ENCODE results near the gene PRRT3. TPM values are rescaled to one million over a fixed set of nuclear protein-coding genes. Genes with fewer than 3 reads are reported as not detected.

The PRRT3 gene
- total RNA-seq, 1 experiment from 2014 or later, result 19.5 TPM

DNA sequence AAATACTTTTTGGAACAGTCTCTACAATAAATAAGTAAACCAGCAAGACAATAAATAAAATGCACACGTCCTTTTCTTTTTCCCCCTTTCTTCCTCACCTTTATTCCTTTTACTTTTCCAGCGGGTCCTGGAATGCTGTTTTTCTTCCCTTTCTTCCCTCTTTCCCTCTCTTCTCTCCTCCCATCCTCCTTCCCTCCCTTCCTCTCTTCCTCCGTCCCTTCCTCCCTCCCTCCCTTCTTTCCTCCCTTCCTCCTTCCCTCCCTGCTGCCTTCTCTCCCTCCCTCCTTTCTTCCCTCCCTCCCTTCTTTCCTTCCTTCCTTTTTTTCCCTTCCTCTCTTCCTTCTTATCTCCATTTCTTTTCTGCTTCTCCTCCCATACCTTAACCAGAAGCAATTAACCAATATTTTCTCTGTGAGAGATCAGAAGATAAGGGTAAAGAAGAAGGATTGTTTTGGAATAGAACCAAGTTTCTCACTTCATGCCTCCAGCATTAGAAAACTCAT lies 52.9 kb downstream of the PRRT3 start:
- WGBS (ENCODE audit: extremely low coverage, insufficient read length, low lambda C conversion rate), result no CpG with 5 or more reads among the region's 3 CpGs
- H3T11ph ChIP-seq (ENCODE audit: low read length), result no peak overlapping the region
- H2BK120ac ChIP-seq (ENCODE audit: low read depth, low read length, poor library complexity, severe bottlenecking), result no peak overlapping the region
- H2AFZ ChIP-seq (ENCODE audit: low read length), result no peak overlapping the region
- DNase-seq, result no peak
- H4K20me1 ChIP-seq (ENCODE audit: control insufficient read depth, insufficient read depth, insufficient read length), result no peaks in the 10 kb centered on the region
- H3K27me3 ChIP-seq (ENCODE audit: insufficient read depth, low read length), result no peaks in the 10 kb centered on the region
- H3K14ac ChIP-seq (ENCODE audit: insufficient read depth, low read length), result no peak overlapping the region
- no peak overlapping the region for H2BK20ac ChIP-seq (ENCODE audit: low read depth, low read length, poor library complexity, severe bottlenecking)
- H4K91ac ChIP-seq (ENCODE audit: insufficient read length, low read depth, low read length), result no peak overlapping the region
- no peak overlapping the region for H2AK5ac ChIP-seq (ENCODE audit: insufficient read length, low read length)
- H3K79me2 ChIP-seq (ENCODE audit: insufficient read depth, low read length), result no peaks in the 10 kb centered on the region
- TF ChIP-seq, protein P1, sequence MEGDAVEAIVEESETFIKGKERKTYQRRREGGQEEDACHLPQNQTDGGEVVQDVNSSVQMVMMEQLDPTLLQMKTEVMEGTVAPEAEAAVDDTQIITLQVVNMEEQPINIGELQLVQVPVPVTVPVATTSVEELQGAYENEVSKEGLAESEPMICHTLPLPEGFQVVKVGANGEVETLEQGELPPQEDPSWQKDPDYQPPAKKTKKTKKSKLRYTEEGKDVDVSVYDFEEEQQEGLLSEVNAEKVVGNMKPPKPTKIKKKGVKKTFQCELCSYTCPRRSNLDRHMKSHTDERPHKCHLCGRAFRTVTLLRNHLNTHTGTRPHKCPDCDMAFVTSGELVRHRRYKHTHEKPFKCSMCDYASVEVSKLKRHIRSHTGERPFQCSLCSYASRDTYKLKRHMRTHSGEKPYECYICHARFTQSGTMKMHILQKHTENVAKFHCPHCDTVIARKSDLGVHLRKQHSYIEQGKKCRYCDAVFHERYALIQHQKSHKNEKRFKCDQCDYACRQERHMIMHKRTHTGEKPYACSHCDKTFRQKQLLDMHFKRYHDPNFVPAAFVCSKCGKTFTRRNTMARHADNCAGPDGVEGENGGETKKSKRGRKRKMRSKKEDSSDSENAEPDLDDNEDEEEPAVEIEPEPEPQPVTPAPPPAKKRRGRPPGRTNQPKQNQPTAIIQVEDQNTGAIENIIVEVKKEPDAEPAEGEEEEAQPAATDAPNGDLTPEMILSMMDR (conservative IDR thresholded peaks at IDR 0.05), result no peak
- H4K8ac ChIP-seq (replicated peaks; ENCODE audit: insufficient read length, low read depth, low read length), result no peak overlapping the region
- H3K27ac Mint-ChIP-seq, result no peak overlapping the region
- no peaks in the 10 kb centered on the region for H3K23me2 ChIP-seq (ENCODE audit: insufficient read length, low read depth, low read length, poor library complexity, severe bottlenecking)
- H3K27ac ChIP-seq (ENCODE audit: insufficient read length, low read depth, low read length), result no peak overlapping the region
- H3K4me1 Mint-ChIP-seq, result peaks cover 15 to 27% of the 10 kb centered on the region in 2 experiments
- no peak overlapping the region for H2BK12ac ChIP-seq (ENCODE audit: insufficient read length, low read depth, low read length)
- H3K9ac ChIP-seq (ENCODE audit: extremely low read depth, insufficient read length, low read length), result no peak overlapping the region
- no peak overlapping the region for H3K18ac ChIP-seq (ENCODE audit: insufficient read length, low read depth, low read length)
- no peaks in the 10 kb centered on the region for H3K79me1 ChIP-seq (ENCODE audit: insufficient read depth, low read depth, low read length, poor library complexity, severe bottlenecking)
- no peaks in the 10 kb centered on the region for H3K27me3 Mint-ChIP-seq (ENCODE audit: low read depth)
- no peak overlapping the region for H2BK5ac ChIP-seq (ENCODE audit: insufficient read length, low read length)
- no peaks in the 10 kb centered on the region; the same call in 1 of the 2 replicates for H3K4me1 ChIP-seq (ENCODE audit: insufficient read depth, low read length)
- H4K5ac ChIP-seq (ENCODE audit: insufficient read length, low read depth, low read length), result no peak overlapping the region
- peaks cover 3% of the 10 kb centered on the region in 3 experiments; a peak in 4 of 7 replicates for H3K36me3 Mint-ChIP-seq (ENCODE audit: insufficient read depth in 1 of 3, low read depth in 3 of 3)
- H3K9me3 ChIP-seq (ENCODE audit: control insufficient read depth, low read depth, low read length), result no peaks in the 10 kb centered on the region
- H3K56ac ChIP-seq (ENCODE audit: insufficient read length, low read depth, low read length), result no peak overlapping the region
- H2BK15ac ChIP-seq (ENCODE audit: low read depth, low read length), result no peak overlapping the region
- no peak overlapping the region for H3K4ac ChIP-seq (ENCODE audit: low read depth, low read length)
- no peak overlapping the region; a peak in 1 of 5 replicates for H3K4me3 Mint-ChIP-seq
- H3K9me3 Mint-ChIP-seq, result no peaks in the 10 kb centered on the region
- no peak overlapping the region for H3K4me2 ChIP-seq (ENCODE audit: insufficient read depth, insufficient read length, low read length)
- H3K23ac ChIP-seq (ENCODE audit: insufficient read length, low read depth, low read length), result no peak overlapping the region

All from H9 (cell line).